ENCODE measurements around the gene SMDT1. TPM values are rescaled to one million over a fixed set of nuclear protein-coding genes. Genes with fewer than 3 reads are reported as not detected.

Gene SMDT1
- total RNA-seq, 2 experiments from 2014 or later, result 23.0 to 114 TPM

- Histone ChIP-seq H3K4me2 (ENCODE audit: low read length) (no peak overlapping the region), H3K4me1 (ENCODE audit: insufficient read depth, low read length, poor library complexity, severe bottlenecking) (peaks cover 18% of the 10 kb centered on the region), H3K27ac (ENCODE audit: low read depth, low read length, poor library complexity, severe bottlenecking) (no peak overlapping the region), H3K36me3 (ENCODE audit: insufficient read depth, low read length) (peaks cover 41% of the 10 kb centered on the region), H3K9me2 (ENCODE audit: insufficient read depth, low read length) (no peaks in the 10 kb centered on the region), H2AFZ (ENCODE audit: low read length) (no peak overlapping the region), H3K4me3 (ENCODE audit: low read depth, low read length, poor library complexity, severe bottlenecking) (no peak overlapping the region), H3K79me2 (ENCODE audit: insufficient read depth, low read depth, low read length) (no peaks in the 10 kb centered on the region), H4K20me1 (ENCODE audit: insufficient read depth, low read length) (no peaks in the 10 kb centered on the region), H3K9me3 (ENCODE audit: low read length) (no peaks in the 10 kb centered on the region)
- no peak for TF ChIP-seq EZH2phosphoT487 (IDR thresholded peaks at IDR 0.05; ENCODE audit: borderline replicate concordance, low read depth, low read length)
- no peak for TF ChIP-seq CTCF (conservative IDR thresholded peaks at IDR 0.05; ENCODE audit: low read length)
- intact Hi-C loops (cut with micrococcal nuclease; ENCODE audit: unreplicated experiment), result no loop called here
- DNase-seq (ENCODE audit: low spot score), result no peak
- CTCF ChIA-PET (ENCODE audit: unreplicated experiment), result no interaction called here
- no TSS peak for BruUV-seq (replicated peaks)
- POLR2A ChIA-PET, result no interaction called here
Measured at GRCh38 chr22:42066937-42067336, 12.6 kb upstream of the SMDT1 start.

- no peak overlapping the region for H2AFZ ChIP-seq (ENCODE audit: low read length)
- POLR2A ChIA-PET, result interaction anchor here (1.0 kb wide), 1 partner anchor 12 kb away, joined by 3 read pairs; the partner anchor contains the start of gene SMDT1
- TF ChIP-seq CTCF (conservative IDR thresholded peaks at IDR 0.05; ENCODE audit: low read length), result no peak
- TF ChIP-seq EZH2phosphoT487 (IDR thresholded peaks at IDR 0.05; ENCODE audit: borderline replicate concordance, low read depth, low read length), result no peak
- no peaks in the 10 kb centered on the region for H3K9me3 ChIP-seq (ENCODE audit: low read length)
- H3K4me1 ChIP-seq (ENCODE audit: insufficient read depth, low read length, poor library complexity, severe bottlenecking), result peaks cover 18% of the 10 kb centered on the region
- H3K9me2 ChIP-seq (ENCODE audit: insufficient read depth, low read length), result no peaks in the 10 kb centered on the region
- no peaks in the 10 kb centered on the region for H4K20me1 ChIP-seq (ENCODE audit: insufficient read depth, low read length)
- no peak for DNase-seq (ENCODE audit: low spot score)
- H3K4me2 ChIP-seq (ENCODE audit: low read length), result no peak overlapping the region
- no peak overlapping the region for H3K4me3 ChIP-seq (ENCODE audit: low read depth, low read length, poor library complexity, severe bottlenecking)
- no peak overlapping the region for H3K27ac ChIP-seq (ENCODE audit: low read depth, low read length, poor library complexity, severe bottlenecking)
- CTCF ChIA-PET (ENCODE audit: unreplicated experiment), result no interaction called here
- H3K79me2 ChIP-seq (ENCODE audit: insufficient read depth, low read depth, low read length), result no peaks in the 10 kb centered on the region
- peaks cover 33% of the 10 kb centered on the region for H3K36me3 ChIP-seq (ENCODE audit: insufficient read depth, low read length)
- intact Hi-C loops (cut with micrococcal nuclease; ENCODE audit: unreplicated experiment), result no loop called here
- BruUV-seq (replicated peaks), result no TSS peak
Measured at GRCh38 chr22:42067671-42068251, 11.7 kb upstream of the SMDT1 start.

GRCh38 chr22:42068291-42068690 is 11.2 kb upstream of the SMDT1 start:
- ChIA-PET POLR2A (interaction anchor here (1.0 kb wide), 1 partner anchor 12 kb away, joined by 3 read pairs; the partner anchor contains the start of gene SMDT1), CTCF (ENCODE audit: unreplicated experiment) (no interaction called here)
- intact Hi-C loops (cut with micrococcal nuclease; ENCODE audit: unreplicated experiment), result no loop called here
- Histone ChIP-seq H3K79me2 (ENCODE audit: insufficient read depth, low read depth, low read length) (no peaks in the 10 kb centered on the region), H3K9me3 (ENCODE audit: low read length) (no peaks in the 10 kb centered on the region), H2AFZ (ENCODE audit: low read length) (no peak overlapping the region), H3K4me3 (ENCODE audit: low read depth, low read length, poor library complexity, severe bottlenecking) (no peak overlapping the region), H3K9me2 (ENCODE audit: insufficient read depth, low read length) (no peaks in the 10 kb centered on the region), H3K27ac (ENCODE audit: low read depth, low read length, poor library complexity, severe bottlenecking) (no peak overlapping the region), H3K4me1 (ENCODE audit: insufficient read depth, low read length, poor library complexity, severe bottlenecking) (peaks cover 18% of the 10 kb centered on the region), H4K20me1 (ENCODE audit: insufficient read depth, low read length) (no peaks in the 10 kb centered on the region), H3K4me2 (ENCODE audit: low read length) (no peak overlapping the region), H3K36me3 (ENCODE audit: insufficient read depth, low read length) (peaks cover 28% of the 10 kb centered on the region)
- TF ChIP-seq CTCF (conservative IDR thresholded peaks at IDR 0.05; ENCODE audit: low read length), result no peak
- no peak for TF ChIP-seq EZH2phosphoT487 (IDR thresholded peaks at IDR 0.05; ENCODE audit: borderline replicate concordance, low read depth, low read length)
- BruUV-seq (replicated peaks), result no TSS peak
- DNase-seq (ENCODE audit: low spot score), result no peak
